Cardiac fibroblast (primary cell): ENCODE results near the gene NOC4L.

ENCODE experiments used
- DNase-seq, 2 donors: peaks; one replicate each; pipeline versions ENCODE4 v3.0.0 to v3.0.0-alpha.2; 2010; ENCODE audit warnings: low read depth in 2 of 2
- H3K4me3 ChIP-seq, 2 donors: replicated peaks in 1 of 2; 1 replicate in 1 of 2; 2 replicates in 1 of 2; pipeline ENCODE4 v1.5.1; 2011; ENCODE audit warnings: low read depth in 2 of 2, low read length in 2 of 2, mild to moderate bottlenecking in 2 of 2, moderate library complexity in 1 of 2
- CTCF ChIP-seq: IDR thresholded peaks from one replicate; pipeline ENCODE4 v1.5.1; 2011; ENCODE audit warnings: low read depth, mild to moderate bottlenecking, low read length, inconsistent platforms

NOC4L gene

GRCh38 chr12:132103542-132104308, 40.5 kb upstream of the NOC4L start:
- no peak overlapping the region for H3K4me3 ChIP-seq
- DNase-seq: no peak
- TF ChIP-seq CTCF: no peak

DNA sequence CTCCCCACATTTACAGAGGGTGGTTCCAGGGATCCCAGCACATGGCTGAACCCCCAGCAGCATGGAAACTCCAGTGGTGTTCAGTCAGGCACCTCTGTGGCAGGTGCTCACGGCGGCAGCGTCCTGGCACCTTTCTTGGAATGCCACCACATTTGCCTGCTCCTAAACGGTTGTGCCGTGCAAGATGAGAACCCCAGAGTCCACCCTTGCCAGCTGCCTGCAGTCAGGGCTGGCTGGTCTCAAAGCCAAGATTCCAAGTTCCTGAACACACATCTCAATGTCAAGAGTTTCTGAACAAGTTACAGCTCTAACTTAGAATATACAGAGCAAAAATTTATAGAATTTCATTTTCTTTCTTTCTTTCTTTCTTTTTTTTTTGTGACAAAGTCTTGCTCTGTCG, 38.8 kb upstream of the NOC4L start:
- TF ChIP-seq CTCF: no peak
- no peak overlapping the region for H3K4me3 ChIP-seq
- no peak for DNase-seq

- no peak overlapping the region for H3K4me3 ChIP-seq
- peak in 1 of 2 donors; percentile 63 for DNase-seq
- no peak for TF ChIP-seq CTCF
Observed at GRCh38 chr12:132106921-132107320, 37.3 kb upstream of the NOC4L start.

DNA sequence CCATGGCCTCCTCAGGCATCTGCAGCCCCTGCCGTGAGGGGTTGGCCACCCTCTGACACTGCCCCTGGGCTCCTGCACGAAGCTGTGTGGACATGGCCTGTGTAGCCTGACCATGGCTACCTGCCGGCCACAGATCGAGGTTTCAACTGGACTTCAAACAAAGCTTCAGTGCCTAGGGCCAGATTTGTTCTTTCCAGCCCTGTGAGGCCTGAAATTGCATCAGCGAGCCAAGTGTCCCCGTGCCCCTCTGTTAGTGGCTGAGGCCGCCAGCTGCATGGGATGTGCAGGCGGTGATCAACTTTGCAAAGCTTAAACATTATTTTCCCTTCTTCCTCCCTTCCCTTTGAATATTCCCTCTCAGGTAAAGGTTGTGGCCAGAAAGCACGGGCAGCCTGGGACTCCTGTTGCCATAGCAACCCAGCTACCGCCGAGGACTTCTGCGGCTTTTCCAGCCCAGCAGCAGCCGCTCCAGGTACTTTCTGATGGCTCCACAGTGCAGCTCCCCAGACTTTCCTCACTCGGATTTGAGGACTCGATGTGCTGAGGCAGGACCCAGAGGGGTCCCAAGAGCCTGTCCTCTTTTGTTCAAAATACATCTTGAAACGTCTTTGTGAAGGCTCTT, 35.9 kb upstream of the NOC4L start:
- no peak overlapping the region for H3K4me3 ChIP-seq
- no peak for DNase-seq
- TF ChIP-seq CTCF: no peak

DNA sequence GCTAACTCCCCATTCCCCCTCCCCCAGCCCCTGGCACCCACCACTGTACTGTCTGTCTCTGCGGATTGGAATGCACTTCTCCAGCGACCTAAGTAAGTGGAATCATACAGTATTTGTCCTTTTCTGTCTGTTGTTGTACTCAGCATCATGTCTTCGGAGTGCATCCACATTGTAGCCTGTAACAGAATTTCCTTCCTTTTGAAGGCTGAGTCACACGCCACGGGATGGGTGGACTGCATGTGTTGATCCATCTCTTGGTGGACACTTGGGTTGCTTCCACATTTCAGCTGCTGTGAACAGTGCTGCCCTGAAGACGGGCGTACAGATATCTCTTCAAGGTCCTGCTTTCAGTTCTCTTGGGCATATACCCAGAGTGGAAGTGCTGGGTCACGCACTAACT, 34.5 kb upstream of the NOC4L start:
- H3K4me3 ChIP-seq: no peak overlapping the region
- DNase-seq: no peak
- TF ChIP-seq CTCF: no peak

GRCh38 chr12:132110677-132111076, 33.6 kb upstream of the NOC4L start:
- TF ChIP-seq CTCF: no peak
- no peak overlapping the region for H3K4me3 ChIP-seq
- DNase-seq: no peak
